GM12872 (cell line): ENCODE measurements around the gene MPV17.

Source experiments
- CTCF ChIP-seq: IDR thresholded peaks from 3 replicates; pipeline ENCODE4 v1.5.1; 2011; ENCODE audit warnings: low read depth, mild to moderate bottlenecking, low read length, moderate library complexity; ENCODE audit not compliant: insufficient read depth

The MPV17 gene

GRCh38 chr2:27285481-27285880, 37.4 kb downstream of the MPV17 start:
- no peak for TF ChIP-seq CTCF

GRCh38 chr2:27284996-27285395, 37.9 kb downstream of the MPV17 start:
- no peak for TF ChIP-seq CTCF

- no peak for TF ChIP-seq CTCF
These were observed 40.0 kb downstream of the MPV17 start for GRCh38 chr2:27282892-27283291.

GRCh38 chr2:27281855-27282559, 40.9 kb downstream of the MPV17 start, which contains the start of gene TRIM54:
Gene TRIM54 (plus strand): TSS chr2:27282429. CDS start chr2:27282732, 303 bp downstream.
- TF ChIP-seq CTCF = no peak

GRCh38 chr2:27281442-27281841, 41.5 kb downstream of the MPV17 start:
- no peak for TF ChIP-seq CTCF

- no peak for TF ChIP-seq CTCF
These were observed 42.1 kb downstream of the MPV17 start for GRCh38 chr2:27280826-27281225.

- no peak for TF ChIP-seq CTCF
These were observed 44.9 kb downstream of the MPV17 start for GRCh38 chr2:27278010-27278409.
